Subcutaneous abdominal adipose tissue (tissue), 5 donors: ENCODE measurements around the gene SPATA2L.

Experiments
- H3K27ac ChIP-seq: one replicate; pipeline ENCODE4 v1.7.0; 2013; ENCODE audit warnings: low read depth, mild to moderate bottlenecking, inconsistent platforms, low read length, moderate library complexity
- H3K27me3 ChIP-seq, 5 donors: one replicate each; pipeline ENCODE4 v1.7.0; 2013; ENCODE audit warnings: low read length in 5 of 5, inconsistent platforms in 1 of 5; ENCODE audit not compliant: control insufficient read depth in 5 of 5, insufficient read depth in 4 of 5
- H3K36me3 ChIP-seq, 5 donors: one replicate each; pipeline ENCODE4 v1.7.0; 2013; ENCODE audit warnings: low read length in 5 of 5; ENCODE audit not compliant: control insufficient read depth in 5 of 5, insufficient read depth in 5 of 5
- H3K4me1 ChIP-seq, 5 donors: one replicate each; pipeline ENCODE4 v1.7.0; 2013; ENCODE audit warnings: low read length in 5 of 5, mild to moderate bottlenecking in 3 of 5, moderate library complexity in 1 of 5; ENCODE audit not compliant: control insufficient read depth in 5 of 5, insufficient read depth in 5 of 5
- H3K4me3 ChIP-seq, 5 donors: one replicate each; pipeline ENCODE4 v1.7.0; 2013; ENCODE audit warnings: low read length in 5 of 5, low read depth in 1 of 5
- H3K9ac ChIP-seq, 5 donors: one replicate each; pipeline ENCODE4 v1.7.0; 2013; ENCODE audit warnings: low read length in 5 of 5, mild to moderate bottlenecking in 4 of 5, moderate library complexity in 3 of 5
- H3K9me3 ChIP-seq, 5 donors: one replicate each; pipeline ENCODE4 v1.7.0; 2013; ENCODE audit warnings: low read length in 5 of 5; ENCODE audit not compliant: control insufficient read depth in 5 of 5
- donor health status: healthy.
- donor health status: healthy.
- donor health status: healthy.
- donor health status: healthy.
- donor health status: healthy.

The SPATA2L gene

DNA sequence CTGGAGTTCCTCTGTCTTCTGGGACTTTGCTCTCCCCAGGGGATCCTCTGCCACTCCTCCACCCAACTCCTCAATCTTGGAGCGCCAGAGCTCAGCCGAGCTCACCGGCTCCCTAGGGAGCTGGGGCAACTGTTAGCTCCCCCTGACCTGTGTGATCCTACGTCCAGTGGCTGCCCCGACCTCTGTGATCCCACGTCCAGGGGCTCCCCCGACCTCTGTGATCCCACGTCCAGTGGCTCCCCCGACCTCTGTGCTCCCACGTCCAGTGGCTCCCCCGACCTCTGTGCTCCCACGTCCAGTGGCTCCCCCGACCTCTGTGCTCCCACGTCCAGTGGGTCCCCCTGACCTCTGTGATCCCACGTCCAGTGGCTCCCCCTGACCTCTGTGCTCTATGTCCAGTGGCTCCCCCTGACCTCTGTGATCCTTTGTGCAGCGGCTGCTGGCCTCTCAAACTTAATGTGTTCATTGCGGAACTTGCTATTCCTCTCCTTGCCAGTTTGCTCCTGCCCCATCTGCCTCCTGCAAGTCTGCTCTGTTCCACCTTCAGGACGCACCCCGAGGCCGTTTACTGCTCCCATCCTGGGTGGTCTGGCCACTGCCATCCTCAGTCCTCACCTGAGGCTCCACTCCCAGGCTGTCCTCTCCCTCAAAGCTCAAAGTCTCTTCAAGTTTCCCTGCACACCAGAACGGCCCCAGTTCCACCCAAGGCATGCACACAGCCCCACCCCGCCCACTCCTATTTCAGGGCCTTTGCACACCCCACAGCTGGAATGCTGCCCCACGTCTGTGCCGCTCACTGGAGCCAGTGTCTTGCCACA, 16.4 kb upstream of the SPATA2L start:
- H3K4me3 ChIP-seq = no peak overlapping the region
- peaks cover 5 to 32% (median 21%) of the 10 kb centered on the region in 5 donors for H3K4me1 ChIP-seq
- H3K9me3 ChIP-seq = no peaks in the 10 kb centered on the region
- H3K36me3 ChIP-seq = peaks cover 0 to 3% (median 0%) of the 10 kb centered on the region in 5 donors
- H3K27ac ChIP-seq = no peak overlapping the region
- H3K9ac ChIP-seq = no peak overlapping the region
- peaks cover 0 to 1% (median 0%) of the 10 kb centered on the region in 5 donors for H3K27me3 ChIP-seq

DNA sequence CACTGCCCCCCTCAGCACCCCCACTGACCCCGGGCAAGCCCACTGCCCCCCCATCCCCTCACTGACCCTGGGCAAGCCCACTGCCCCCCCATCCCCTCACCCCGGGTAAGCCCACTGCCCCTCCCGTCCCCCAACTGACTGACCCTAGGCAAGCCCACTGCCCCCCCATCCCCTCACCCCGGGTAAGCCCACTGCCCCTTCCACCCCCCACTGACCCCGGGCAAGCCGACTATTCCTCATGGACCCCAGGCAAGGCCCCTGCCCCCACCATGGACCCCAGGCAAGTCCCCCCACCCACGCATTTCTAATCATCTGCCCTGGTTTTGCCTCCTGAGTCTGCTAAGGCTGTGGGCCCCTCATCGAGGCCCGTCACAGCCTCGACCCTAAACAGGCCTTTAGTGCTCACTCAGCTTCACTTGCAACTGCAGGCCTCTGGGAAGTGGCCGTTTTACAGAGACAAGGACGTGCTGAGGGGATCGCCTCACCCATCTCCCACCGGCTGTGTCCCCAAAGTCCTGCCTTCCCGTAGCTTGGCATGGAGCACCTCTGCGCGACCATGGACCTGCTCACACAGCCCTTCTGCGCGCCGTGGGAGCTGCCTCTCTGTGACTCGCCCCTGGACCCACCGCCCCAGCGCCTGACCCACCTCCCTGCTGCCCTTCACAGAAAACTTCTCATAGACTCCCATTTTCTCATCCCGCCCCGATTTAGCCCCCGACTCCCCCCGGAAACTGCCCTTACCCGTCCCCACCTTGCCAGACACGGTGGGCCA, 15.6 kb upstream of the SPATA2L start:
- Histone ChIP-seq H3K9ac (no peak overlapping the region), H3K27ac (no peak overlapping the region), H3K36me3 (no peaks in the 10 kb centered on the region), H3K9me3 (no peaks in the 10 kb centered on the region), H3K27me3 (peaks cover 0 to 9% (median 5%) of the 10 kb centered on the region in 5 donors), H3K4me3 (no peak overlapping the region), H3K4me1 (peaks cover 0 to 26% (median 15%) of the 10 kb centered on the region in 5 donors)

DNA sequence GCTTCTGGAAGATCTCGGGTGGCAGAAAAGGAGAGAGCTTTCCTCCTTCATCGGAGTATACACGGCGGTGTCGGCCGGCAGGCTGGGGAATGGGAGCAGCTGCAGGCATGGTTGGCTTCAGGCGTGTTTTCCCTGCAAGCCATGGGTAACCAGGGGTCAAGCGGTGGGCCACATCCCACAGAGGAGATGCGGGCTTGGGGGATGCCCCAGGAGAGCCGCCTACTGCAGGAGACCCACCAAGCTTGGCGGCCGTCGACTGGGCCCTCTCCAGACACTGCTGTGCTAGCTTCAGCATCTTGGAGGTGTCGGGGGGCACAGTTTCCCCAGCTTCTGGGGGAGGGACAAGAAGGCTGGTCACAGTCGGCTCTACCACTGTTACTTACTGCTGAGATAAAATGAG, 15.0 kb upstream of the SPATA2L start:
- Histone ChIP-seq H3K4me1 (peaks cover 0 to 25% (median 18%) of the 10 kb centered on the region in 5 donors), H3K4me3 (no peak overlapping the region), H3K9me3 (no peaks in the 10 kb centered on the region), H3K36me3 (no peaks in the 10 kb centered on the region), H3K27ac (no peak overlapping the region), H3K27me3 (peaks cover 0 to 10% (median 6%) of the 10 kb centered on the region in 5 donors), H3K9ac (no peak overlapping the region)

- H3K9ac ChIP-seq = no peak overlapping the region
- no peak overlapping the region for H3K27ac ChIP-seq
- peaks cover 0 to 18% (median 0%) of the 10 kb centered on the region in 5 donors for H3K36me3 ChIP-seq
- H3K27me3 ChIP-seq = peaks cover 0 to 10% (median 6%) of the 10 kb centered on the region in 5 donors
- peaks cover 0 to 10% (median 7%) of the 10 kb centered on the region in 5 donors for H3K4me1 ChIP-seq
- H3K4me3 ChIP-seq = no peak overlapping the region
- no peaks in the 10 kb centered on the region for H3K9me3 ChIP-seq
Measured at GRCh38 chr16:89712274-89712781, 10.8 kb upstream of the SPATA2L start.

- Histone ChIP-seq H3K4me1 (peaks cover 0 to 10% (median 7%) of the 10 kb centered on the region in 5 donors), H3K27ac (no peak overlapping the region), H3K9ac (no peak overlapping the region), H3K36me3 (peaks cover 0 to 18% (median 0%) of the 10 kb centered on the region in 5 donors), H3K9me3 (no peaks in the 10 kb centered on the region), H3K4me3 (peak overlapping the region in 1 of 5 donors; percentile 16), H3K27me3 (peaks cover 0 to 10% (median 6%) of the 10 kb centered on the region in 5 donors)
Measured at GRCh38 chr16:89711601-89712273, 10.2 kb upstream of the SPATA2L start.

- Histone ChIP-seq H3K9ac (no peak overlapping the region), H3K4me3 (no peak overlapping the region), H3K9me3 (no peaks in the 10 kb centered on the region), H3K36me3 (peaks cover 0 to 18% (median 0%) of the 10 kb centered on the region in 5 donors), H3K27me3 (peaks cover 0 to 10% (median 6%) of the 10 kb centered on the region in 5 donors), H3K4me1 (peaks cover 0 to 14% (median 11%) of the 10 kb centered on the region in 5 donors), H3K27ac (no peak overlapping the region)
Measured at GRCh38 chr16:89710709-89711564, 9.4 kb upstream of the SPATA2L start.

- Histone ChIP-seq H3K36me3 (peaks cover 0 to 18% (median 0%) of the 10 kb centered on the region in 5 donors), H3K4me1 (peaks cover 0 to 15% (median 11%) of the 10 kb centered on the region in 5 donors), H3K9me3 (no peaks in the 10 kb centered on the region), H3K4me3 (no peak overlapping the region), H3K27me3 (peaks cover 0 to 10% (median 7%) of the 10 kb centered on the region in 5 donors), H3K9ac (no peak overlapping the region), H3K27ac (no peak overlapping the region)
Measured at GRCh38 chr16:89709716-89710432, 8.4 kb upstream of the SPATA2L start.

DNA sequence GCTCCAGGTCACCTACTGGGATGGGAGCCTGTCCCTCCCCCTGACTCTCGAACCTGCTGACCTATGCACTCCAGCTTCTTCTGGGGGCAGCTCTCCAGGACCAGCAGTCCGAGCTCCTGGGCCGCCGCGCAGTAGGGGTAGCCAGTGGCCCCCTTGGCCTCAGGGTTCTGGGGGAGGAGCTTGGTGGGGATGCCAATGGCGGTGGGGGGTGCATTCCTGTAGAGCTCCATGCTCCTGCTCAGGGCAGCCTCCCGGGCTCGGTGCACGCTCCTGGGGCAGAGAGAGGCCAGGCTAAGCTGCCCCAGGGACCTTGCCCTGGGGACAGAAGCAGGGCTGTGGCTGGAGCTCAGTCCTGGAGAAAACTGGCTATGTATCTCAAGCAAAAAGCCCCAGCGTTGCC, 7.7 kb upstream of the SPATA2L start:
- H3K4me1 ChIP-seq = peaks cover 0 to 15% (median 11%) of the 10 kb centered on the region in 5 donors
- H3K4me3 ChIP-seq = no peak overlapping the region
- no peak overlapping the region for H3K27ac ChIP-seq
- H3K36me3 ChIP-seq = peaks cover 0 to 18% (median 0%) of the 10 kb centered on the region in 5 donors
- H3K9ac ChIP-seq = no peak overlapping the region
- no peaks in the 10 kb centered on the region for H3K9me3 ChIP-seq
- peaks cover 0 to 10% (median 7%) of the 10 kb centered on the region in 5 donors for H3K27me3 ChIP-seq
